ENCODE results near the gene PDE3A. TPM values are rescaled to one million over a fixed set of nuclear protein-coding genes. Genes with fewer than 3 reads are reported as not detected.

Gene PDE3A
- total RNA-seq, 1 experiment from 2014 or later, result 0.12 TPM

DNA sequence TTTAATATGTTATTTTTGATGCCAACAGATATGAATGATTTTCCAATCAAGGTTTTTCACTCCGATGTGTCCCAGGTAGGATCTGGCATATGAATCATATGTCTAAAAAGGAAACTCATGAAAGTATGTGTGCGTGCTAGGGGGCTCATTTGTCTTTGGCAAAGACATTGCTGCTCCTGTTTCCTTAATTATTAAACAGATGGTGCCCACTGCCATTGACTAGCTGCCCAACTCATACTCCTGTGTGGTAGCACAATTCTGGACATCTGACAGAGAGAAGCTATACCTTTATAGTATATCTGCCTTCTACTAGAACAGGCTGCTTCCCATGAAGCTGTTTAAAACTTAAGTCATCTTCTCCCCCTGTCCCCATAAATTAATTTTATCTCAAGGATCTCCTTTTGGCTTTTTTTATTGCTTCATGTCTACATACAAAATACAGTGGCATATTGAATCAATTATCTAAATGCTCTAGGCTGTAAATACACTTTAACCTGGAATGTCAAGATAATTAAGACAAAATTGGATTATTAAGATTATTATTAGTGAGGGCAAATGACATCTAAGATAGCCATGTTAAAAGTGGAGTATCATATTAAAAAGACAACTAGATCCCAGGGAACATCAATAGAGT is 1.4 kb upstream of the PDE3A start:
- ATAC-seq (no peak), DNase-seq (ENCODE audit: low read depth, low spot score) (no peak)
- H3K27me3 ChIP-seq (ENCODE audit: insufficient read depth, low read length), result no peaks in the 10 kb centered on the region
- ChIA-PET RAD21 (ENCODE audit: low non-redundant PET in 1 of 2, low total read pairs in 2 of 2, uncharacterized antibody in 2 of 2, unreplicated experiment in 2 of 2) (no interaction called here), CTCF (no interaction called here), POLR2A (no interaction called here)
- H3K27ac ChIP-seq (ENCODE audit: low read depth, low read length), result no peak overlapping the region
- H3K36me3 ChIP-seq (ENCODE audit: control insufficient read depth in 1 of 2, insufficient read depth in 2 of 2, low read length in 2 of 2), result no peaks in the 10 kb centered on the region
- H3K4me3 ChIP-seq (replicated peaks in 1 of 2; ENCODE audit: low read depth in 1 of 2, low read length in 2 of 2), result no peak overlapping the region
- no peak overlapping the region for H3K9ac ChIP-seq (ENCODE audit: low read length)
- H3K9me2 ChIP-seq (ENCODE audit: insufficient read depth), result no peaks in the 10 kb centered on the region
- no peaks in the 10 kb centered on the region for H3K9me3 ChIP-seq (ENCODE audit: control insufficient read depth in 1 of 2, insufficient read depth in 1 of 2, low read depth in 1 of 2, low read length in 2 of 2)
- H3K4me2 ChIP-seq (ENCODE audit: low read length), result no peak overlapping the region
- H4K20me1 ChIP-seq (ENCODE audit: insufficient read depth), result no peaks in the 10 kb centered on the region
- no peaks in the 10 kb centered on the region for H3K79me2 ChIP-seq (ENCODE audit: insufficient read depth, low read length)
- BruUV-seq (replicated peaks), result no TSS peak
- intact Hi-C loops (cut with micrococcal nuclease), result loop anchor here (10.0 kb wide), 1 partner anchor 372 kb away; no protein-coding TSS in a partner anchor
- no peaks in the 10 kb centered on the region; a peak in 1 of 4 replicates for H3K4me1 ChIP-seq (ENCODE audit: control insufficient read depth in 1 of 2, insufficient read depth in 2 of 2, low read length in 2 of 2)
- peak overlapping the region; percentile 89 for H2AFZ ChIP-seq (ENCODE audit: low read depth, low read length, poor library complexity, severe bottlenecking)
- no peak for TF ChIP-seq SP1 (IDR thresholded peaks at IDR 0.05; ENCODE audit: low read depth)
- no peak for TF ChIP-seq SRF (IDR thresholded peaks at IDR 0.05; ENCODE audit: low read depth)
- TF ChIP-seq ELF1 (IDR thresholded peaks at IDR 0.05; ENCODE audit: borderline replicate concordance, low read depth), result no peak
- no peak for TF ChIP-seq SIN3A (IDR thresholded peaks at IDR 0.05; ENCODE audit: low read depth)
- no peak for TF ChIP-seq POLR2A (IDR thresholded peaks at IDR 0.05; ENCODE audit: borderline replicate concordance, extremely low read depth, insufficient read depth, insufficient read length)
- TF ChIP-seq ZNF274 (IDR thresholded peaks at IDR 0.05; ENCODE audit: low read depth, low read length), result no peak
- no peak for TF ChIP-seq EGR1 (IDR thresholded peaks at IDR 0.05; ENCODE audit: low read depth)
- TF ChIP-seq, protein P1, sequence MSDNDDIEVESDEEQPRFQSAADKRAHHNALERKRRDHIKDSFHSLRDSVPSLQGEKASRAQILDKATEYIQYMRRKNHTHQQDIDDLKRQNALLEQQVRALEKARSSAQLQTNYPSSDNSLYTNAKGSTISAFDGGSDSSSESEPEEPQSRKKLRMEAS (IDR thresholded peaks at IDR 0.05), result no peak
- TF ChIP-seq, protein P2, sequence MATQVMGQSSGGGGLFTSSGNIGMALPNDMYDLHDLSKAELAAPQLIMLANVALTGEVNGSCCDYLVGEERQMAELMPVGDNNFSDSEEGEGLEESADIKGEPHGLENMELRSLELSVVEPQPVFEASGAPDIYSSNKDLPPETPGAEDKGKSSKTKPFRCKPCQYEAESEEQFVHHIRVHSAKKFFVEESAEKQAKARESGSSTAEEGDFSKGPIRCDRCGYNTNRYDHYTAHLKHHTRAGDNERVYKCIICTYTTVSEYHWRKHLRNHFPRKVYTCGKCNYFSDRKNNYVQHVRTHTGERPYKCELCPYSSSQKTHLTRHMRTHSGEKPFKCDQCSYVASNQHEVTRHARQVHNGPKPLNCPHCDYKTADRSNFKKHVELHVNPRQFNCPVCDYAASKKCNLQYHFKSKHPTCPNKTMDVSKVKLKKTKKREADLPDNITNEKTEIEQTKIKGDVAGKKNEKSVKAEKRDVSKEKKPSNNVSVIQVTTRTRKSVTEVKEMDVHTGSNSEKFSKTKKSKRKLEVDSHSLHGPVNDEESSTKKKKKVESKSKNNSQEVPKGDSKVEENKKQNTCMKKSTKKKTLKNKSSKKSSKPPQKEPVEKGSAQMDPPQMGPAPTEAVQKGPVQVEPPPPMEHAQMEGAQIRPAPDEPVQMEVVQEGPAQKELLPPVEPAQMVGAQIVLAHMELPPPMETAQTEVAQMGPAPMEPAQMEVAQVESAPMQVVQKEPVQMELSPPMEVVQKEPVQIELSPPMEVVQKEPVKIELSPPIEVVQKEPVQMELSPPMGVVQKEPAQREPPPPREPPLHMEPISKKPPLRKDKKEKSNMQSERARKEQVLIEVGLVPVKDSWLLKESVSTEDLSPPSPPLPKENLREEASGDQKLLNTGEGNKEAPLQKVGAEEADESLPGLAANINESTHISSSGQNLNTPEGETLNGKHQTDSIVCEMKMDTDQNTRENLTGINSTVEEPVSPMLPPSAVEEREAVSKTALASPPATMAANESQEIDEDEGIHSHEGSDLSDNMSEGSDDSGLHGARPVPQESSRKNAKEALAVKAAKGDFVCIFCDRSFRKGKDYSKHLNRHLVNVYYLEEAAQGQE (IDR thresholded peaks at IDR 0.05; ENCODE audit: low read depth), result no peak
- TF ChIP-seq YY1 (IDR thresholded peaks at IDR 0.05; ENCODE audit: extremely low read depth, insufficient replicate concordance, low read depth, low read length), result no peak

Data from HCT116 (cell line).